ENCODE measurements around the gene PROSER2. TPM values are rescaled to one million over a fixed set of nuclear protein-coding genes. Genes with fewer than 3 reads are reported as not detected.

Gene PROSER2
- total RNA-seq, 4 donors from 2014 or later, result 11.5 to 19.8 (median 13.4) TPM

DNA sequence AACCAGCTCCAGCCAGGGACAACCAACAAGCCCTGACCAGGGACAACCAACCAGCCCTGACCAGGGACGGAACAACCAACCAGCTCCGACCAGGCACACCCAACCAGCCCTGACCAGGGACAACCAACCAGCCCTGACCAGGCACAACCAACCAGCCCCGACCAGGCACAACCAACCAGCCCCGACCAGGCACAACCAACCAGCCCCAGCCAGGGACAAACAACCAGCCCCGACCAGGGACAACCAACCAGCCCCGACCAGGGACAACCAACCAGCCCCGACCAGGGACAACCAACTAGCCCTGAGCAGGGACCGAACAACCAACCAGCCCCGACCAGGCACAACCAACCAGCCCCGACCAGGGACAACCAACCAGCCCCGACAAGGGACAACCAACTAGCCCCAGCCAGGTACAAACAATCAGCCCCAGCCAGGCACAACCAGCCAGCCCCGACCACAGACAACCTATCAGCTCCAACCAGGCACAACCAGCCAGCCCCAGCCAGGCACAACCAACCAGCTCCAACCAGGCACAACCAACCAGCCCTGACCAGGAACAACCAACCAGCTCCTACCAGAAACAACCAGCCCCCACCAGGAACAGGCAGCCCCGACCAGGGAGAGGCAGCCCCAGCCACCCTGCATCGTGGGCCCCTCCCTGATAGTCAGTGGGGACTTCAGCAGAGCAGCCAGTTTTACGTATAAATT is 56.4 kb downstream of the PROSER2 start:
- Histone ChIP-seq H3K4me1 (peaks cover 40 to 68% of the 10 kb centered on the region in 2 donors), H3K4me3 (replicated peaks in 1 of 3) (no peak overlapping the region), H3K9me3 (no peaks in the 10 kb centered on the region), H3K27ac (peak overlapping the region; percentile 99 to 100 (median 99)), H3K27me3 (no peaks in the 10 kb centered on the region), H3K36me3 (no peaks in the 10 kb centered on the region)
- DNase-seq, result peak; percentile 57 to 71
- TF ChIP-seq, protein P1, sequence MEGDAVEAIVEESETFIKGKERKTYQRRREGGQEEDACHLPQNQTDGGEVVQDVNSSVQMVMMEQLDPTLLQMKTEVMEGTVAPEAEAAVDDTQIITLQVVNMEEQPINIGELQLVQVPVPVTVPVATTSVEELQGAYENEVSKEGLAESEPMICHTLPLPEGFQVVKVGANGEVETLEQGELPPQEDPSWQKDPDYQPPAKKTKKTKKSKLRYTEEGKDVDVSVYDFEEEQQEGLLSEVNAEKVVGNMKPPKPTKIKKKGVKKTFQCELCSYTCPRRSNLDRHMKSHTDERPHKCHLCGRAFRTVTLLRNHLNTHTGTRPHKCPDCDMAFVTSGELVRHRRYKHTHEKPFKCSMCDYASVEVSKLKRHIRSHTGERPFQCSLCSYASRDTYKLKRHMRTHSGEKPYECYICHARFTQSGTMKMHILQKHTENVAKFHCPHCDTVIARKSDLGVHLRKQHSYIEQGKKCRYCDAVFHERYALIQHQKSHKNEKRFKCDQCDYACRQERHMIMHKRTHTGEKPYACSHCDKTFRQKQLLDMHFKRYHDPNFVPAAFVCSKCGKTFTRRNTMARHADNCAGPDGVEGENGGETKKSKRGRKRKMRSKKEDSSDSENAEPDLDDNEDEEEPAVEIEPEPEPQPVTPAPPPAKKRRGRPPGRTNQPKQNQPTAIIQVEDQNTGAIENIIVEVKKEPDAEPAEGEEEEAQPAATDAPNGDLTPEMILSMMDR (IDR thresholded peaks at IDR 0.05), result no peak
- no peak for TF ChIP-seq POLR2A (IDR thresholded peaks at IDR 0.05)
- intact Hi-C loops (cut with DNase I), result no loop called here
- WGBS, 2 donors, result 85 to 88% methylated on average over 9 to 10 of the region's 15 CpGs

DNA sequence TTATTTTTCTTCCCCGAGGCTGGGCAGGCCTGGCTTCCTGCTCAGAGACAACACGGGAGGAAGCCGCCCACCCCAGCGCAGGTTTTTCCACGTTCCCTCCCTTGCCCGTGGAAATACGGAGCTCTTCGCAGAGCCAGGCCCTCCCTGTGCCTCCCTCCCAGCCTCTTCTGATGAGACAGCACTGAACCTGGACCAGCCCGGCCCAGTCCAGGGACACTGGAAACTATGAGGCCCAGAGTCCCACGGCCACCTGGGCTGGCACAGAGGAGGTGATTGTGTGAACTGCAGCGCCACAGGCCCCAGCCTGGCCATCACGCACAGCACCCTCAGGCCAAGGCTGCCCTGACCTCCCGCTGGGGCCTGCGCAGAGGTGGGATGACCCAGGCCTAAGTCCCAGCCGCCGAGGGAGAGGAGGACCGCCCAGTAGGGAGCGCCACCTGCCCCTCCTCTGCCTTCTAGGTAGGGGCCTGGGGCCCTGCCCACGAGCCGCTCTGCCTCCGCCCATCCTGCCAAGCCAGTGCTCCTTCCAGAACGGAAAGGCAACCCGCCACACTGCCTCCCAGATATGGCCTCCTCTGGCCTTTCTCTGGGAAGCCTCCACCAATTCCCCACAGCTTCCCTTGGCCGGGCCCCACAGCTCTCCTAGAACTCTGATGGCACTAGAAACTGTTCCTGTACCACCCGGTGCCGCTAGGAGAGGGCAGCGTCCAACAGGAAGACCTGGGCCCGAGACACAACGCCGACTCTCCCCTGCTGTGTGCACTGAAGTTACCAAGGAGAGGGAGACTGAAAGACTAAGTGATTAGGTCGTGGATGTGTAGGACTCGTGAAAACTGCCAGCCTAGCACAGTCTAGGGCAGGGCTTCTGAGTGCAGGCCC is 57.2 kb downstream of the PROSER2 start:
- H3K4me1 ChIP-seq, result peaks cover 32 to 60% of the 10 kb centered on the region in 2 donors
- DNase-seq, result no peak
- intact Hi-C loops (cut with DNase I), result no loop called here

DNA sequence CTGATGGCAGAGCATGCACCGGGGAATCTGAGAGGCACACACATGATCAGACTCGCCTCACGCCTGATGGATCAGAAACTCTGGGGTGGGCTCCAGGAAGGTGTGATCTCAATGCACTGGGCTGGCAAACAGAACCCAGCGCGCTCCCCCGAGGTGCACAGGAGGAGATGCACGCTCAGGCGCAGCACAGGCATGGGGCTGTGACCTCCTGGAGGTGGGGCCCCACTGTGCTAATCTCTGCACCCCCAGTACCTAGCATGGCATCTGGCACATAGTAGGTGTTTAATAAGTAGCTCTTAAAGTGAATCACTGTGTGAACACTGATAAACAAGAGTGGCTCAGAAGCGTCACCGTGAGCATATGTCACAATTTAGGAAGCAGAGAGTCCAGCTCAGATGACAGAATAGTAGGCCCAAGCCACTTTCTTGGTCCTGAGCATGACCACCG is 57.9 kb downstream of the PROSER2 start:
- DNase-seq, result no peak
- TF ChIP-seq POLR2A (IDR thresholded peaks at IDR 0.05), result no peak
- TF ChIP-seq, protein P1 (IDR thresholded peaks at IDR 0.05), result no peak
- WGBS, 2 donors, result 81 to 89% methylated on average over 11 of the region's 11 CpGs
- Histone ChIP-seq H3K4me3 (replicated peaks in 1 of 3) (no peak overlapping the region), H3K4me1 (peaks cover 29 to 59% of the 10 kb centered on the region in 2 donors), H3K9me3 (no peaks in the 10 kb centered on the region), H3K27me3 (no peaks in the 10 kb centered on the region), H3K27ac (peak overlapping the region in 1 of 3 donors; percentile 100), H3K36me3 (no peaks in the 10 kb centered on the region)
- intact Hi-C loops (cut with DNase I), result no loop called here

More for the DNA sequence above, 57.2 kb downstream of the PROSER2 start:
- no peak for TF ChIP-seq POLR2A (IDR thresholded peaks at IDR 0.05)
- TF ChIP-seq, protein P1 (IDR thresholded peaks at IDR 0.05), result no peak
- Histone ChIP-seq H3K4me3 (replicated peaks in 1 of 3) (no peak overlapping the region), H3K36me3 (no peaks in the 10 kb centered on the region), H3K27ac (peak overlapping the region; percentile 99 to 100 (median 99)), H3K9me3 (no peaks in the 10 kb centered on the region), H3K27me3 (no peaks in the 10 kb centered on the region)
- 83 to 89% methylated on average over 26 to 29 of the region's 32 CpGs for WGBS, 2 donors

DNA sequence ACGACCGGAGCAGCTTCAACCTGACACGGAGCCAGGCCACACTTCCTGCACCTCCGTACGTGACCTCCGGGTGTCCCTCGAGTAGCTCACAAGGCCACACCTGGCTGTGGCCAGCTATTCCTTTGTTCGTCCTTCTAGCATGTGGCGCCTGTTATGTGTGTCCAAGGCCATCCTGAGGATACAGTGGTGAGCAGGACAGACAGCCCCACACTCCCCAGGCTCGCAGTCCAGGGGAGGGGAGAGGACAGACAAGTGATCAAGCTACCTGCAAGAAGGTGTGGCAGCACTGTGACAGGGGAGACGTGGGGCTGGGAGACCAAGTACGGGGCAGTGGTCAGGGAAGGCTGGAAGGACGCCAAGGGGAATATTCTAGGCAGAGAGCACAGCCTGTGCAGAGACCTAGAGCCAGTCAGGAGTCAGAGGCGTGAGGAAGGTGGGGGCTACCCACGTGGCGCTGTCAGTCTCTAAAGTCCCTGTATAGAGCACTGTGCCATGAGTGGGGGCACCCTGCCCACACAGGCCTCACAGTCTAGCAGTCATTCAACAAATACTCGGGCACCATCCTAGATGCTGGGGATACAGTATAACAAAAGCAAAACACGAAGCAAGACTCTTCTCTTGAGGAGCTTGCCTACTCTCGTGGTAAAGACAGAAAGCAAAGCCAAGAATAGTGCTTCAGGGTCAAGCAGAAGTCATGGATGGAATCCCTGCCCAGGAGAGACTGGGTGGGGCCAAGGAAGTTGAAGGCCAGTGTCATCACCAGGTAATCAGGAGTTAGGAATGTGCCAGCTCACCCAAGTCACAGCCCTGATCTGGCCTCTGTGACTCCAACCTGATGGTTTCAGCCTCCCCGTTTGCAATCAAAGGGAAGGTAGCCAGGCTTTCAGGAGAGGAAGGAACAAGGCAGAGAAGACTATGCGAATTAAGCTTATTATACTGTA is 58.6 kb downstream of the PROSER2 start:
- Histone ChIP-seq H3K9me3 (no peaks in the 10 kb centered on the region), H3K27ac (peak overlapping the region in 1 of 3 donors; percentile 33), H3K4me1 (peaks cover 29 to 59% of the 10 kb centered on the region in 2 donors), H3K27me3 (no peaks in the 10 kb centered on the region), H3K36me3 (no peaks in the 10 kb centered on the region), H3K4me3 (replicated peaks in 1 of 3) (no peak overlapping the region)
- peak; percentile 37 to 52 for DNase-seq
- WGBS, 2 donors, result 83 to 85% methylated on average over 21 of the region's 21 CpGs
- TF ChIP-seq POLR2A (IDR thresholded peaks at IDR 0.05), result no peak
- TF ChIP-seq, protein P1 (IDR thresholded peaks at IDR 0.05), result peak in 1 of 6 experiments; percentile 20
- intact Hi-C loops (cut with DNase I), result no loop called here
